ENCODE results near the gene BCL2L11. TPM values are rescaled to one million over a fixed set of nuclear protein-coding genes. Genes with fewer than 3 reads are reported as not detected.
A peak's percentile ranks its signal among the peaks of the same experiment; 100 is the strongest.

The BCL2L11 gene
- total and polyA plus RNA-seq, 10 of the 15 experiments (the other 5 are each of a cell fraction or from before 2014, with no cell fraction given): 0.29 to 10.1 (median 1.1) TPM

DNA sequence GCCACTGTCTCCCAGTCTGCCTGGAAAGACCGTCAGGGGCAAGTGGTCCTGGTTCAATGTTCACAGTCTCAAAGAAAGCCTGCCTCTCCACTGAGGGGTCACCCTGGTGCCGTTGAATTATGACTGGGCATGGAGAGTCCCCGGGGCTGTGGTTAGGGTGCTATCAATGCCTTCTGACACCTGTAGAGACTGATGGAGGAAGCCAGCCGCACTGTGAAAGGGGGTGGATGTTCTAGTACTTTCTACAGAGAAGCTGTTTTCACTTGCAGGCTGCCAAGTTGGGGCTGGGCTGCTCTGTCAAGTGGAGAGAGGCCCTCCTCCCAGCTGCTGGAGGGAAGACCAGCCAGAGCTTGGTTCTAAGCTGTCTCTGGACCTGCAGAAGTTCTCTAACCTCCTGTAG lies 80.5 kb downstream of the BCL2L11 start (continued):
- TF ChIP-seq, protein P1, sequence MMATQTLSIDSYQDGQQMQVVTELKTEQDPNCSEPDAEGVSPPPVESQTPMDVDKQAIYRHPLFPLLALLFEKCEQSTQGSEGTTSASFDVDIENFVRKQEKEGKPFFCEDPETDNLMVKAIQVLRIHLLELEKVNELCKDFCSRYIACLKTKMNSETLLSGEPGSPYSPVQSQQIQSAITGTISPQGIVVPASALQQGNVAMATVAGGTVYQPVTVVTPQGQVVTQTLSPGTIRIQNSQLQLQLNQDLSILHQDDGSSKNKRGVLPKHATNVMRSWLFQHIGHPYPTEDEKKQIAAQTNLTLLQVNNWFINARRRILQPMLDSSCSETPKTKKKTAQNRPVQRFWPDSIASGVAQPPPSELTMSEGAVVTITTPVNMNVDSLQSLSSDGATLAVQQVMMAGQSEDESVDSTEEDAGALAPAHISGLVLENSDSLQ (IDR thresholded peaks at IDR 0.05): peak; percentile 54
- TF ChIP-seq LARP7 (IDR thresholded peaks at IDR 0.05): 0 out of 2 replicates have a peak, but pooled peaks have one; percentile 21
- no peak for TF ChIP-seq PML (IDR thresholded peaks at IDR 0.05; ENCODE audit: low read length)
- TF ChIP-seq, protein P2, sequence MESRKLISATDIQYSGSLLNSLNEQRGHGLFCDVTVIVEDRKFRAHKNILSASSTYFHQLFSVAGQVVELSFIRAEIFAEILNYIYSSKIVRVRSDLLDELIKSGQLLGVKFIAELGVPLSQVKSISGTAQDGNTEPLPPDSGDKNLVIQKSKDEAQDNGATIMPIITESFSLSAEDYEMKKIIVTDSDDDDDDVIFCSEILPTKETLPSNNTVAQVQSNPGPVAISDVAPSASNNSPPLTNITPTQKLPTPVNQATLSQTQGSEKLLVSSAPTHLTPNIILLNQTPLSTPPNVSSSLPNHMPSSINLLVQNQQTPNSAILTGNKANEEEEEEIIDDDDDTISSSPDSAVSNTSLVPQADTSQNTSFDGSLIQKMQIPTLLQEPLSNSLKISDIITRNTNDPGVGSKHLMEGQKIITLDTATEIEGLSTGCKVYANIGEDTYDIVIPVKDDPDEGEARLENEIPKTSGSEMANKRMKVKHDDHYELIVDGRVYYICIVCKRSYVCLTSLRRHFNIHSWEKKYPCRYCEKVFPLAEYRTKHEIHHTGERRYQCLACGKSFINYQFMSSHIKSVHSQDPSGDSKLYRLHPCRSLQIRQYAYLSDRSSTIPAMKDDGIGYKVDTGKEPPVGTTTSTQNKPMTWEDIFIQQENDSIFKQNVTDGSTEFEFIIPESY (IDR thresholded peaks at IDR 0.05): no peak
- TF ChIP-seq, protein P3, sequence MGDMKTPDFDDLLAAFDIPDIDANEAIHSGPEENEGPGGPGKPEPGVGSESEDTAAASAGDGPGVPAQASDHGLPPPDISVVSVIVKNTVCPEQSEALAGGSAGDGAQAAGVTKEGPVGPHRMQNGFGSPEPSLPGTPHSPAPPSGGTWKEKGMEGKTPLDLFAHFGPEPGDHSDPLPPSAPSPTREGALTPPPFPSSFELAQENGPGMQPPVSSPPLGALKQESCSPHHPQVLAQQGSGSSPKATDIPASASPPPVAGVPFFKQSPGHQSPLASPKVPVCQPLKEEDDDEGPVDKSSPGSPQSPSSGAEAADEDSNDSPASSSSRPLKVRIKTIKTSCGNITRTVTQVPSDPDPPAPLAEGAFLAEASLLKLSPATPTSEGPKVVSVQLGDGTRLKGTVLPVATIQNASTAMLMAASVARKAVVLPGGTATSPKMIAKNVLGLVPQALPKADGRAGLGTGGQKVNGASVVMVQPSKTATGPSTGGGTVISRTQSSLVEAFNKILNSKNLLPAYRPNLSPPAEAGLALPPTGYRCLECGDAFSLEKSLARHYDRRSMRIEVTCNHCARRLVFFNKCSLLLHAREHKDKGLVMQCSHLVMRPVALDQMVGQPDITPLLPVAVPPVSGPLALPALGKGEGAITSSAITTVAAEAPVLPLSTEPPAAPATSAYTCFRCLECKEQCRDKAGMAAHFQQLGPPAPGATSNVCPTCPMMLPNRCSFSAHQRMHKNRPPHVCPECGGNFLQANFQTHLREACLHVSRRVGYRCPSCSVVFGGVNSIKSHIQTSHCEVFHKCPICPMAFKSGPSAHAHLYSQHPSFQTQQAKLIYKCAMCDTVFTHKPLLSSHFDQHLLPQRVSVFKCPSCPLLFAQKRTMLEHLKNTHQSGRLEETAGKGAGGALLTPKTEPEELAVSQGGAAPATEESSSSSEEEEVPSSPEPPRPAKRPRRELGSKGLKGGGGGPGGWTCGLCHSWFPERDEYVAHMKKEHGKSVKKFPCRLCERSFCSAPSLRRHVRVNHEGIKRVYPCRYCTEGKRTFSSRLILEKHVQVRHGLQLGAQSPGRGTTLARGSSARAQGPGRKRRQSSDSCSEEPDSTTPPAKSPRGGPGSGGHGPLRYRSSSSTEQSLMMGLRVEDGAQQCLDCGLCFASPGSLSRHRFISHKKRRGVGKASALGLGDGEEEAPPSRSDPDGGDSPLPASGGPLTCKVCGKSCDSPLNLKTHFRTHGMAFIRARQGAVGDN (IDR thresholded peaks at IDR 0.05): peak; percentile 87
- TF ChIP-seq TBL1XR1 (IDR thresholded peaks at IDR 0.05; ENCODE audit: low read depth, low read length): 0 out of 2 replicates have a peak, but pooled peaks have one; percentile 58
- TF ChIP-seq, protein P4, sequence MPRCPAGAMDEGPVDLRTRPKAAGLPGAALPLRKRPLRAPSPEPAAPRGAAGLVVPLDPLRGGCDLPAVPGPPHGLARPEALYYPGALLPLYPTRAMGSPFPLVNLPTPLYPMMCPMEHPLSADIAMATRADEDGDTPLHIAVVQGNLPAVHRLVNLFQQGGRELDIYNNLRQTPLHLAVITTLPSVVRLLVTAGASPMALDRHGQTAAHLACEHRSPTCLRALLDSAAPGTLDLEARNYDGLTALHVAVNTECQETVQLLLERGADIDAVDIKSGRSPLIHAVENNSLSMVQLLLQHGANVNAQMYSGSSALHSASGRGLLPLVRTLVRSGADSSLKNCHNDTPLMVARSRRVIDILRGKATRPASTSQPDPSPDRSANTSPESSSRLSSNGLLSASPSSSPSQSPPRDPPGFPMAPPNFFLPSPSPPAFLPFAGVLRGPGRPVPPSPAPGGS (IDR thresholded peaks at IDR 0.05; ENCODE audit: borderline replicate concordance, insufficient read depth, low read depth, low read length, poor library complexity, severe bottlenecking): no peak
- TF ChIP-seq MYC (IDR thresholded peaks at IDR 0.05; ENCODE audit: insufficient read depth, insufficient read length, insufficient replicate concordance, low read length, severe bottlenecking): no peak
- TF ChIP-seq HDAC6 (IDR thresholded peaks at IDR 0.05; ENCODE audit: unreplicated experiment): no peak
- peak; percentile 84 to 90; a peak in 3 of 4 replicates for TF ChIP-seq EP300 (IDR thresholded peaks at IDR 0.05; ENCODE audit: borderline replicate concordance in 1 of 2, control insufficient read depth in 1 of 2, low read depth in 2 of 2, low read length in 2 of 2)
- no peak for TF ChIP-seq POLR2AphosphoS2 (IDR thresholded peaks at IDR 0.05; ENCODE audit: low read depth, low read length)
- TF ChIP-seq POU2F2 (IDR thresholded peaks at IDR 0.05; ENCODE audit: borderline replicate concordance, low read depth, low read length): peak; percentile 85; the same call in 2 of the 3 replicates
- peak; percentile 44; the same call in 1 of the 2 replicates for TF ChIP-seq JUNB (IDR thresholded peaks at IDR 0.05)
- TF ChIP-seq, protein P5, sequence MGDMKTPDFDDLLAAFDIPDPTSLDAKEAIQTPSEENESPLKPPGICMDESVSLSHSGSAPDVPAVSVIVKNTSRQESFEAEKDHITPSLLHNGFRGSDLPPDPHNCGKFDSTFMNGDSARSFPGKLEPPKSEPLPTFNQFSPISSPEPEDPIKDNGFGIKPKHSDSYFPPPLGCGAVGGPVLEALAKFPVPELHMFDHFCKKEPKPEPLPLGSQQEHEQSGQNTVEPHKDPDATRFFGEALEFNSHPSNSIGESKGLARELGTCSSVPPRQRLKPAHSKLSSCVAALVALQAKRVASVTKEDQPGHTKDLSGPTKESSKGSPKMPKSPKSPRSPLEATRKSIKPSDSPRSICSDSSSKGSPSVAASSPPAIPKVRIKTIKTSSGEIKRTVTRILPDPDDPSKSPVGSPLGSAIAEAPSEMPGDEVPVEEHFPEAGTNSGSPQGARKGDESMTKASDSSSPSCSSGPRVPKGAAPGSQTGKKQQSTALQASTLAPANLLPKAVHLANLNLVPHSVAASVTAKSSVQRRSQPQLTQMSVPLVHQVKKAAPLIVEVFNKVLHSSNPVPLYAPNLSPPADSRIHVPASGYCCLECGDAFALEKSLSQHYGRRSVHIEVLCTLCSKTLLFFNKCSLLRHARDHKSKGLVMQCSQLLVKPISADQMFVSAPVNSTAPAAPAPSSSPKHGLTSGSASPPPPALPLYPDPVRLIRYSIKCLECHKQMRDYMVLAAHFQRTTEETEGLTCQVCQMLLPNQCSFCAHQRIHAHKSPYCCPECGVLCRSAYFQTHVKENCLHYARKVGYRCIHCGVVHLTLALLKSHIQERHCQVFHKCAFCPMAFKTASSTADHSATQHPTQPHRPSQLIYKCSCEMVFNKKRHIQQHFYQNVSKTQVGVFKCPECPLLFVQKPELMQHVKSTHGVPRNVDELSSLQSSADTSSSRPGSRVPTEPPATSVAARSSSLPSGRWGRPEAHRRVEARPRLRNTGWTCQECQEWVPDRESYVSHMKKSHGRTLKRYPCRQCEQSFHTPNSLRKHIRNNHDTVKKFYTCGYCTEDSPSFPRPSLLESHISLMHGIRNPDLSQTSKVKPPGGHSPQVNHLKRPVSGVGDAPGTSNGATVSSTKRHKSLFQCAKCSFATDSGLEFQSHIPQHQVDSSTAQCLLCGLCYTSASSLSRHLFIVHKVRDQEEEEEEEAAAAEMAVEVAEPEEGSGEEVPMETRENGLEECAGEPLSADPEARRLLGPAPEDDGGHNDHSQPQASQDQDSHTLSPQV (IDR thresholded peaks at IDR 0.05): no peak
- peak; percentile 53 to 80; a peak in 3 of 4 replicates for TF ChIP-seq BHLHE40 (IDR thresholded peaks at IDR 0.05; ENCODE audit: borderline replicate concordance in 1 of 2, low read depth in 2 of 2, low read length in 1 of 2)
- TF ChIP-seq KAT2A (conservative IDR thresholded peaks at IDR 0.05; ENCODE audit: control insufficient read depth, low read depth, low read length): no peak

Measured in GM12878 (cell line).